Activated T-helper 17 cell treated with anti-CD3 and anti-CD28 coated beads, Interleukin-2, amount 50 U/mL, for 72 hours (primary cell): Measurements from ENCODE around the gene GBP3. TPM values are rescaled to one million over a fixed set of nuclear protein-coding genes. Genes with fewer than 3 reads are reported as not detected.
A peak's percentile ranks its signal among the peaks of the same experiment; 100 is the strongest.
"Not testable (repeated sequence)": the region's sequence is repeated elsewhere in the genome, so short reads cannot be mapped to it uniquely, and the experiment has no call there.

Experiments used
- ATAC-seq: fragments of 150-1000 bp; cut with Tn5 transposase; replicated peaks from 2 replicates; pipeline ENCODE4 v1.10.0; 2021; ENCODE audit warnings: mild to moderate bottlenecking, moderate library complexity
- H3K27ac Mint-ChIP-seq: one replicate; pipeline ENCODE4 v1.8.0; 2022; ENCODE audit warnings: mixed read lengths
- H3K27me3 Mint-ChIP-seq: one replicate; pipeline ENCODE4 v1.8.0; 2022; ENCODE audit warnings: mixed read lengths
- H3K36me3 Mint-ChIP-seq: one replicate; pipeline ENCODE4 v1.8.0; 2022; ENCODE audit warnings: low read depth, mild to moderate bottlenecking, mixed read lengths
- H3K4me1 Mint-ChIP-seq: one replicate; pipeline ENCODE4 v1.8.0; 2022; ENCODE audit warnings: mixed read lengths
- H3K4me3 Mint-ChIP-seq: one replicate; pipeline ENCODE4 v1.8.0; 2022; ENCODE audit warnings: mild to moderate bottlenecking, mixed read lengths
- H3K9me3 Mint-ChIP-seq: one replicate; pipeline ENCODE4 v1.8.0; 2022; ENCODE audit warnings: mixed read lengths
- total RNA-seq, 2 donors: library from RNA; stranded (reverse); gene quantifications; one replicate each; pipeline ENCODE4 v1.2.3, GENCODE V29; 2022

GBP3 gene
- total RNA-seq, 2 donors from 2014 or later, result 5.7 to 7.6 TPM

DNA sequence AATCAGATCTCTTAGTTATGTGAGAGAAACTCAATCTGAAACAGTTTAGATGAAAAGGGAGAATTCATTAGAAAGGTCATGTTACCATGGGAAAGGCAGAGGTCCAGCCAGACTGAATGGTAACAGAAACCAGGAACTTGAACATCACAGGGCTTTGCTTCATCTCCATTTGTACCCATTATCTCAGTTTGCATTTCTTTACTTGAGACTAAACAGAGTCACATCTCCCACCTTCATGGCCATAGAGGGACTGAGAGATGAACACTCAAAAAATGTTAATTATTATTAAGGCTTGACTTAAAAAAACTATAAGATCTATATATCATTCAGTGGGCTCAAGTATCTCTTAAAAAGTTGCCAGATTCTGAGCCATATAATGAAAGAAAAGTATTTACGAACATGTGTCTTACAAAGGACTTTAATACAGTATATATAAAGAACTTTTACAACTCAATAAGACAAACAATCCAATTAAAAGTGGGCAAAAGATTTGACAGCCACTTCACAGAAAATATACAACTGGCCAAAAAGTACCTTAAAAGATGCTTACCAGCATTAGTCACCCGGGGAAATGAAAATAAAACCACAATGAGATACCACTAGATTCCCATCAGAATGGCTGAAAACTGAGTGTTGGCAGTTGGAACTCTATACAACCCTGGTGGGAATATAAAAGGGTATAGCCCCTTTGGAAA, 43.5 kb downstream of the GBP3 start:
- Mint-ChIP-seq H3K27ac (peak overlapping the region; percentile 74), H3K4me1 (peaks cover 46% of the 10 kb centered on the region), H3K4me3 (peak overlapping the region; percentile 58), H3K27me3 (no peaks in the 10 kb centered on the region), H3K9me3 (no peaks in the 10 kb centered on the region), H3K36me3 (peaks cover 83% of the 10 kb centered on the region)
- ATAC-seq, result peak; percentile 75

DNA sequence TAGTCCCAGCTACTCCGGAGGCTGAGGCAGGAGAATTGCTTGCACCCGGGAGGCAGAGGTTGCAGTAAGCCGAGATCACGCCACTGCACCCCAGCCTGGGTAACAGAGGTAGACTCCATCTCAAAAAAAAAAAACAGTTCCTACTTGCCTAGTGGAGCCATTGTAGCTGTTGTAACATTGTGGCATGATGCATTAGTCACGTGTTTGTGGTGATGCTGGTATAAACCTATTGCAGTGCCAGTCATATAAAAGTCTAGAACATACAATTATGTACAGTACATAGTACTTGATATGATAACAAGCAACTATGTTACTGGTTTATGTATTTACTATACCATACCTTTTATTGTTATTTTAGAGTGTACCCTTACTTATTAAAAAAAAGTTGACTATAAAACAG, 46.4 kb downstream of the GBP3 start:
- no peak for ATAC-seq
- peaks cover 28% of the 10 kb centered on the region for H3K4me1 Mint-ChIP-seq
- H3K27me3 Mint-ChIP-seq, result no peaks in the 10 kb centered on the region
- H3K27ac Mint-ChIP-seq, result no peak overlapping the region
- H3K36me3 Mint-ChIP-seq, result peaks cover 53% of the 10 kb centered on the region
- no peak overlapping the region for H3K4me3 Mint-ChIP-seq
- H3K9me3 Mint-ChIP-seq, result no peaks in the 10 kb centered on the region

DNA sequence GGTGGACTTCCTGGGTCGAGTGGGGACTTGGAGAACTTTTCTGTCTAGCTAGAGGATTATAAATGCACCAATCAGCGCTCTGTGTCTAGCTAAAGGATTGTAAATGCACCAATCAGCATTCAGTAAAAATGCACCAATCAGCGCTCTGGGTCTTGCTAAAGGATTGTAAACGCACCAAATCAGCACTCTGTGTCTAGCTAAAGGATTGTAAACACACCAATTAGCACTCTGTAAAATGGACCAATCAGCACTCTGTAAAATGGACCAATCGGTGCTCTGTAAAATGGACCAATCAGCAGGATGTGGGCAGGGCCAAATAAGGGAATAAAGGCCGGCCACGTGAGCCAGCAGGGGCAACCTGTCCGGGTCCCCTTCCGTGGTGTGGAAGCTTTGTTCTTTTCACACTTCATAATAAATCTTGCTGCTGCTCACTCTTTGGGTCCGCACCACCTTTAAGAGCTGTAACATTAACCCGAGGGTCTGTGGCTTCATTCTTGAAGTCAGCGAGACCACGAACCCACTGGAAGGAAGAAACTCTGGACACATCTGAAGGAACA, 48.0 kb downstream of the GBP3 start:
- Mint-ChIP-seq H3K36me3 (peaks cover 41% of the 10 kb centered on the region), H3K4me1 (peaks cover 19% of the 10 kb centered on the region)
- ATAC-seq, H3K4me3 Mint-ChIP-seq, H3K27ac Mint-ChIP-seq, H3K27me3 Mint-ChIP-seq, H3K9me3 Mint-ChIP-seq: not testable (repeated sequence)

DNA sequence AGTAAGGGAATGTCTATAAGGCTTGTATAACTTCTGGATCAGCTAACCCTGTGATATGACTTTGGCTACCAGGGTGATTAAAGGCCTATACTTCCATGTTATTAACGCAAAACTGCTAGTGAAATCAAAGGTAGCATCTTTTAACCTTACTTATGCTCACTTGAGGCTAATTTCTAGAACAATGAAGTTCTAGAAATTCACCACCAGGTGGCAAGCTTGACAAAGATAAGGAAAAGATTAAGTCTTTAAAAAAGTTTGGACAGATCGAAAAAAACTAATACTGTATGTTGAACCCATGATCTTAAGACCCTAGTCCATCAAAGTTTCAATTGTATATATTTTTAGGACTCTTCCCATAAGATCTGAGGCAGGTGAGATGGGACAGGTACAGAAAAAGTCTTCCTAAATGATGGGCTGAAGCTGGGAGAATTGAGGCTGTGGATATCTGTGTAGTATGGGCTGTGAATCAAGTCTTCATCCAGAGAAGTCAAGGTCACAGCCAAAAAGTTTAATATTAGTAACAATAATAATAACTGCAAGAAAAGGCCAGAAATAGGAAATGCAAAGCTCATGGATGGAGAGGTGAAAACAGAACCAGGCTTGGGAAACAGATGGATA, 49.0 kb downstream of the GBP3 start:
- H3K27ac Mint-ChIP-seq, result no peak overlapping the region
- no peak overlapping the region for H3K4me3 Mint-ChIP-seq
- H3K36me3 Mint-ChIP-seq, result peaks cover 41% of the 10 kb centered on the region
- peaks cover 14% of the 10 kb centered on the region for H3K4me1 Mint-ChIP-seq
- ATAC-seq, result peak; percentile 19
- no peaks in the 10 kb centered on the region for H3K27me3 Mint-ChIP-seq
- H3K9me3 Mint-ChIP-seq, result no peaks in the 10 kb centered on the region

DNA sequence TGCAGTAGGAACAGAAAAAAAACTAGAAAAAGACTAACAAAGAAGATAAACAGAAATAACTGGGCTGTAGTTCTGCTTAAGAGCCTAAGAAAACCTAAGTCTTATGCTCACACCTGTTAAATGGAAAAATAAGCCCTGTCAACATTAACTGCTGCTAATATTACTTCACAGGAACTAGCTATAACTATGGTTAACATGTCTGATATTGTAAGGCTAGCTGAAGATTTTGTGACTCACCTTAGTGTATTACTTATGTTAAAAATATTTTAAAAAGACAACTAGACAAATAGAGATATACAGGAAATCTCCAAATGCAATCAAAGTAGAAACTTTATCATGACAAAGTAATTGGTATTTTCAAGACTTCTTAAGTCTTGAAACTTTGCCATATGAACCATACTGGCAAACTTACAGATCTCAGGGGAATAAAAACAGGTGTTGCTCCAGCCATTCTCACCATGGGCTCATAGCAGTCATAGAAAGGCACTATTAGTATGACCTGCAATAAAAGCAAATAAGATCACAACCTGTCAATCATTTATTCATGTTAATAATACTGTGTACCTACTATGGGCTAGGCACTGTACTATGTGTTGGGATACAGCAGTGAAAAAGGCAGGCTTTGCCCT, 60.9 kb downstream of the GBP3 start:
- no peak for ATAC-seq
- Mint-ChIP-seq H3K36me3 (peaks cover 100% of the 10 kb centered on the region), H3K27me3 (no peaks in the 10 kb centered on the region), H3K4me1 (peaks cover 4% of the 10 kb centered on the region), H3K9me3 (no peaks in the 10 kb centered on the region), H3K27ac (peak overlapping the region; percentile 40), H3K4me3 (no peak overlapping the region)

DNA sequence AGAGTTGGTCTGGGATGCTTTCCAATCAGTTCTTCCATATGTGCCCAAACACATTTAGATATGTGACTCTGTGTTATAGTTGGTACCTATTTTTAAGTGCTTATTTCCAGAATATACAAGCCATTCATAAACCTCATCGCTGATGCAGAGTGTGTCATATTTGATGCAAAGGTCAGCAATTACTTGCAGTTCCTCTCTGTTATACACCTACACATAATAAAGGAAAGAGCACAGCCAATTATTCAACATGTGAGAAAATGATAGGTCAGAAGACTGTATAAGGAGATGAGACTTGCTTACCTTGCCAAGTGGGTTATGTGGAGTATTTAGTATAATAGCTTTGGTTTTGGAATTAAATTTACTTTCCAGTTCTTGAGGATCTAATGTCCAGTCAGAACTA, 61.6 kb downstream of the GBP3 start:
- ATAC-seq, result peak; percentile 23
- peaks cover 100% of the 10 kb centered on the region for H3K36me3 Mint-ChIP-seq

More for the DNA sequence above, 61.6 kb downstream of the GBP3 start:
- no peaks in the 10 kb centered on the region for H3K9me3 Mint-ChIP-seq
- peaks cover 4% of the 10 kb centered on the region for H3K4me1 Mint-ChIP-seq
- no peak overlapping the region for H3K4me3 Mint-ChIP-seq
- no peaks in the 10 kb centered on the region for H3K27me3 Mint-ChIP-seq
- peak overlapping the region; percentile 40 for H3K27ac Mint-ChIP-seq

Other genes with a start within 250 kb of the GBP3 start
- 10 to 100 TPM; 38.8 to 39.3 TPM for gene GTF2B, start 131.3 kb downstream of the GBP3 start, total RNA-seq
- gene KYAT3, start 30.2 kb downstream of the GBP3 start, total RNA-seq, result 10 to 100 TPM; 41.8 to 65.1 TPM
- gene RBMXL1, start 30.2 kb downstream of the GBP3 start, total RNA-seq, result 10 to 100 TPM; 25.5 to 27.4 TPM
- gene GBP1, start 42.3 kb upstream of the GBP3 start, total RNA-seq, result 10 to 100 TPM; 56.7 to 83.7 TPM
- 100 to 1,000 TPM; 205 to 313 TPM for gene GBP2, start 103.2 kb upstream of the GBP3 start, total RNA-seq
- not detected for gene GBP7, start 153.1 kb upstream of the GBP3 start, total RNA-seq
- gene GBP4, start 176.1 kb upstream of the GBP3 start, total RNA-seq, result 10 to 100 TPM; 31.3 to 36.5 TPM
- gene GBP5, start 250.0 kb upstream of the GBP3 start, total RNA-seq, result 100 to 1,000 TPM; 135 to 157 TPM